Measurements from ENCODE around the gene ZFYVE21.
"Not testable (repeated sequence)": the region's sequence is repeated elsewhere in the genome, so short reads cannot be mapped to it uniquely, and the experiment has no call there.

ZFYVE21 gene

GRCh38 chr14:103691655-103692054, 24.0 kb upstream of the ZFYVE21 start:
- not testable (repeated sequence) for H3K9me3 ChIP-seq (ENCODE audit: control insufficient read depth, low read length); H3K4me3 ChIP-seq (ENCODE audit: insufficient read depth, low read depth, low read length, poor library complexity, severe bottlenecking); DNase-seq; H3K27me3 ChIP-seq (replicated peaks; ENCODE audit: control insufficient read depth, insufficient read depth, low read length, poor library complexity, severe bottlenecking); H3K27ac ChIP-seq (ENCODE audit: insufficient read depth, low read length, poor library complexity, severe bottlenecking); H3K4me1 ChIP-seq (ENCODE audit: control insufficient read depth, insufficient read depth, low read length, poor library complexity, severe bottlenecking)
- H3K36me3 ChIP-seq (ENCODE audit: control insufficient read depth, insufficient read depth, low read length), result peaks cover 32% of the 10 kb centered on the region

GRCh38 chr14:103692159-103692558, 23.5 kb upstream of the ZFYVE21 start:
- Histone ChIP-seq H3K9me3 (ENCODE audit: control insufficient read depth, low read length) (no peaks in the 10 kb centered on the region), H3K36me3 (ENCODE audit: control insufficient read depth, insufficient read depth, low read length) (peaks cover 27% of the 10 kb centered on the region), H3K4me3 (ENCODE audit: insufficient read depth, low read depth, low read length, poor library complexity, severe bottlenecking) (no peak overlapping the region), H3K4me1 (ENCODE audit: control insufficient read depth, insufficient read depth, low read length, poor library complexity, severe bottlenecking) (no peaks in the 10 kb centered on the region), H3K27me3 (replicated peaks; ENCODE audit: control insufficient read depth, insufficient read depth, low read length, poor library complexity, severe bottlenecking) (no peaks in the 10 kb centered on the region), H3K27ac (ENCODE audit: insufficient read depth, low read length, poor library complexity, severe bottlenecking) (no peak overlapping the region)
- DNase-seq, result no peak

- Histone ChIP-seq H3K4me3 (ENCODE audit: insufficient read depth, low read depth, low read length, poor library complexity, severe bottlenecking) (no peak overlapping the region), H3K27ac (ENCODE audit: insufficient read depth, low read length, poor library complexity, severe bottlenecking) (no peak overlapping the region), H3K4me1 (ENCODE audit: control insufficient read depth, insufficient read depth, low read length, poor library complexity, severe bottlenecking) (no peaks in the 10 kb centered on the region), H3K36me3 (ENCODE audit: control insufficient read depth, insufficient read depth, low read length) (peaks cover 30% of the 10 kb centered on the region), H3K27me3 (replicated peaks; ENCODE audit: control insufficient read depth, insufficient read depth, low read length, poor library complexity, severe bottlenecking) (no peaks in the 10 kb centered on the region), H3K9me3 (ENCODE audit: control insufficient read depth, low read length) (no peaks in the 10 kb centered on the region)
- DNase-seq, result no peak
Observed at GRCh38 chr14:103692871-103693270, 22.7 kb upstream of the ZFYVE21 start.

GRCh38 chr14:103693515-103693914, 22.1 kb upstream of the ZFYVE21 start:
- Histone ChIP-seq H3K4me1 (ENCODE audit: control insufficient read depth, insufficient read depth, low read length, poor library complexity, severe bottlenecking) (no peaks in the 10 kb centered on the region), H3K27ac (ENCODE audit: insufficient read depth, low read length, poor library complexity, severe bottlenecking) (no peak overlapping the region), H3K27me3 (replicated peaks; ENCODE audit: control insufficient read depth, insufficient read depth, low read length, poor library complexity, severe bottlenecking) (no peaks in the 10 kb centered on the region), H3K9me3 (ENCODE audit: control insufficient read depth, low read length) (no peaks in the 10 kb centered on the region), H3K36me3 (ENCODE audit: control insufficient read depth, insufficient read depth, low read length) (peaks cover 37% of the 10 kb centered on the region), H3K4me3 (ENCODE audit: insufficient read depth, low read depth, low read length, poor library complexity, severe bottlenecking) (no peak overlapping the region)
- no peak for DNase-seq

GRCh38 chr14:103694572-103695026, 21.0 kb upstream of the ZFYVE21 start:
- H3K27me3 ChIP-seq (replicated peaks; ENCODE audit: control insufficient read depth, insufficient read depth, low read length, poor library complexity, severe bottlenecking), result no peaks in the 10 kb centered on the region
- H3K4me3 ChIP-seq (ENCODE audit: insufficient read depth, low read depth, low read length, poor library complexity, severe bottlenecking), result no peak overlapping the region
- no peaks in the 10 kb centered on the region for H3K9me3 ChIP-seq (ENCODE audit: control insufficient read depth, low read length)
- no peak for DNase-seq
- no peak overlapping the region for H3K27ac ChIP-seq (ENCODE audit: insufficient read depth, low read length, poor library complexity, severe bottlenecking)
- H3K36me3 ChIP-seq (ENCODE audit: control insufficient read depth, insufficient read depth, low read length), result peaks cover 44% of the 10 kb centered on the region
- H3K4me1 ChIP-seq (ENCODE audit: control insufficient read depth, insufficient read depth, low read length, poor library complexity, severe bottlenecking), result no peaks in the 10 kb centered on the region

- H3K36me3 ChIP-seq (ENCODE audit: control insufficient read depth, insufficient read depth, low read length), result peaks cover 53% of the 10 kb centered on the region
- no peaks in the 10 kb centered on the region for H3K27me3 ChIP-seq (replicated peaks; ENCODE audit: control insufficient read depth, insufficient read depth, low read length, poor library complexity, severe bottlenecking)
- no peak overlapping the region for H3K27ac ChIP-seq (ENCODE audit: insufficient read depth, low read length, poor library complexity, severe bottlenecking)
- H3K4me3 ChIP-seq (ENCODE audit: insufficient read depth, low read depth, low read length, poor library complexity, severe bottlenecking), result no peak overlapping the region
- DNase-seq, result no peak
- H3K4me1 ChIP-seq (ENCODE audit: control insufficient read depth, insufficient read depth, low read length, poor library complexity, severe bottlenecking), result no peaks in the 10 kb centered on the region
- no peaks in the 10 kb centered on the region for H3K9me3 ChIP-seq (ENCODE audit: control insufficient read depth, low read length)
Observed at GRCh38 chr14:103695296-103696069, 20.1 kb upstream of the ZFYVE21 start.

- Histone ChIP-seq H3K36me3 (ENCODE audit: control insufficient read depth, insufficient read depth, low read length) (peaks cover 54% of the 10 kb centered on the region), H3K9me3 (ENCODE audit: control insufficient read depth, low read length) (no peaks in the 10 kb centered on the region), H3K4me1 (ENCODE audit: control insufficient read depth, insufficient read depth, low read length, poor library complexity, severe bottlenecking) (no peaks in the 10 kb centered on the region), H3K27me3 (replicated peaks; ENCODE audit: control insufficient read depth, insufficient read depth, low read length, poor library complexity, severe bottlenecking) (no peaks in the 10 kb centered on the region), H3K27ac (ENCODE audit: insufficient read depth, low read length, poor library complexity, severe bottlenecking) (no peak overlapping the region), H3K4me3 (ENCODE audit: insufficient read depth, low read depth, low read length, poor library complexity, severe bottlenecking) (no peak overlapping the region)
- DNase-seq, result no peak
Observed at GRCh38 chr14:103696070-103696402, 19.6 kb upstream of the ZFYVE21 start.

- Histone ChIP-seq H3K27ac (ENCODE audit: insufficient read depth, low read length, poor library complexity, severe bottlenecking) (no peak overlapping the region), H3K36me3 (ENCODE audit: control insufficient read depth, insufficient read depth, low read length) (peaks cover 56% of the 10 kb centered on the region), H3K9me3 (ENCODE audit: control insufficient read depth, low read length) (no peaks in the 10 kb centered on the region), H3K4me3 (ENCODE audit: insufficient read depth, low read depth, low read length, poor library complexity, severe bottlenecking) (no peak overlapping the region), H3K4me1 (ENCODE audit: control insufficient read depth, insufficient read depth, low read length, poor library complexity, severe bottlenecking) (no peaks in the 10 kb centered on the region), H3K27me3 (replicated peaks; ENCODE audit: control insufficient read depth, insufficient read depth, low read length, poor library complexity, severe bottlenecking) (no peaks in the 10 kb centered on the region)
- no peak for DNase-seq
Observed at GRCh38 chr14:103696466-103697071, 19.0 kb upstream of the ZFYVE21 start.

GRCh38 chr14:103697206-103697602, 18.4 kb upstream of the ZFYVE21 start:
- DNase-seq, result no peak
- peaks cover 56% of the 10 kb centered on the region for H3K36me3 ChIP-seq (ENCODE audit: control insufficient read depth, insufficient read depth, low read length)

GRCh38 chr14:103697603-103698379, 17.8 kb upstream of the ZFYVE21 start:
- Histone ChIP-seq H3K27me3 (replicated peaks; ENCODE audit: control insufficient read depth, insufficient read depth, low read length, poor library complexity, severe bottlenecking) (no peaks in the 10 kb centered on the region), H3K9me3 (ENCODE audit: control insufficient read depth, low read length) (no peaks in the 10 kb centered on the region), H3K27ac (ENCODE audit: insufficient read depth, low read length, poor library complexity, severe bottlenecking) (no peak overlapping the region), H3K4me1 (ENCODE audit: control insufficient read depth, insufficient read depth, low read length, poor library complexity, severe bottlenecking) (no peaks in the 10 kb centered on the region), H3K36me3 (ENCODE audit: control insufficient read depth, insufficient read depth, low read length) (peaks cover 51% of the 10 kb centered on the region), H3K4me3 (ENCODE audit: insufficient read depth, low read depth, low read length, poor library complexity, severe bottlenecking) (no peak overlapping the region)
- DNase-seq, result no peak

More at GRCh38 chr14:103697206-103697602, 18.4 kb upstream of the ZFYVE21 start:
- no peaks in the 10 kb centered on the region for H3K27me3 ChIP-seq (replicated peaks; ENCODE audit: control insufficient read depth, insufficient read depth, low read length, poor library complexity, severe bottlenecking)
- H3K4me3 ChIP-seq (ENCODE audit: insufficient read depth, low read depth, low read length, poor library complexity, severe bottlenecking), result no peak overlapping the region
- H3K27ac ChIP-seq (ENCODE audit: insufficient read depth, low read length, poor library complexity, severe bottlenecking), result no peak overlapping the region
- H3K4me1 ChIP-seq (ENCODE audit: control insufficient read depth, insufficient read depth, low read length, poor library complexity, severe bottlenecking), result no peaks in the 10 kb centered on the region
- no peaks in the 10 kb centered on the region for H3K9me3 ChIP-seq (ENCODE audit: control insufficient read depth, low read length)

Measured in effector memory CD4-positive, alpha-beta T cell (primary cell).